Rectal smooth muscle tissue (tissue), 1 donor: ENCODE measurements around the gene EPS8L3.
A peak's percentile ranks its signal among the peaks of the same experiment; 100 is the strongest.
"Not testable (repeated sequence)": the region's sequence is repeated elsewhere in the genome, so short reads cannot be mapped to it uniquely, and the experiment has no call there.

Experiments
- H3K27ac ChIP-seq: one replicate; pipeline ENCODE4 v1.7.0; 2013; ENCODE audit warnings: low read depth, low read length, inconsistent platforms
- H3K27me3 ChIP-seq: one replicate; pipeline ENCODE4 v1.7.0; 2013; ENCODE audit warnings: low read length; ENCODE audit not compliant: control insufficient read depth, insufficient read depth
- H3K36me3 ChIP-seq: one replicate; pipeline ENCODE4 v1.7.0; 2013; ENCODE audit warnings: low read length; ENCODE audit not compliant: control insufficient read depth, insufficient read depth
- H3K4me1 ChIP-seq: one replicate; pipeline ENCODE4 v1.7.0; 2013; ENCODE audit warnings: low read length; ENCODE audit not compliant: control insufficient read depth, insufficient read depth
- H3K4me3 ChIP-seq: one replicate; pipeline ENCODE4 v1.7.0; 2013; ENCODE audit warnings: low read length
- H3K9ac ChIP-seq: one replicate; pipeline ENCODE4 v1.7.0; 2013; ENCODE audit warnings: low read length

The EPS8L3 gene

DNA sequence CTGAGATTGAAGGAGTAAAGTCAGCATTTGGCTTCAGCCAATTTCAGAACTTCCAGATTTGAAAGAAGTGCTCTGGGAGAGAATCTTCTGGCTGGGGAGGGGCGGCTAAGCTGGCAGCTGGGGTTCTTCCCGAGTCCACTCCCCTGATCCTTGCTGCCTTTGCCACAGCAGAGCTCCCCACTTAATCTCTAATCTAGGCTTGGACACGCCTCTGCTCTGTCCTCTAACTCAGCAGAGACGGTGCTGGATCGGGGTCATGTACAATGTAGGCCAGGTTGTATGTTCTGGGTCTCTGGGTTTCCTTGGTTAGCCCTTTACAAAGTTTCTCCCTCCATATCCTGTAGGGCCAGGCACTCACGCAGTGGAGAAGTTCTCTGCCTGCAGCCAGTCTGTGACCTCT lies 12.8 kb downstream of the EPS8L3 start:
- H3K4me3 ChIP-seq, result no peak overlapping the region
- no peaks in the 10 kb centered on the region for H3K4me1 ChIP-seq
- H3K36me3 ChIP-seq, result peaks cover 3% of the 10 kb centered on the region
- H3K27ac ChIP-seq, result no peak overlapping the region
- H3K9ac ChIP-seq, result no peak overlapping the region
- H3K27me3 ChIP-seq, result no peaks in the 10 kb centered on the region

DNA sequence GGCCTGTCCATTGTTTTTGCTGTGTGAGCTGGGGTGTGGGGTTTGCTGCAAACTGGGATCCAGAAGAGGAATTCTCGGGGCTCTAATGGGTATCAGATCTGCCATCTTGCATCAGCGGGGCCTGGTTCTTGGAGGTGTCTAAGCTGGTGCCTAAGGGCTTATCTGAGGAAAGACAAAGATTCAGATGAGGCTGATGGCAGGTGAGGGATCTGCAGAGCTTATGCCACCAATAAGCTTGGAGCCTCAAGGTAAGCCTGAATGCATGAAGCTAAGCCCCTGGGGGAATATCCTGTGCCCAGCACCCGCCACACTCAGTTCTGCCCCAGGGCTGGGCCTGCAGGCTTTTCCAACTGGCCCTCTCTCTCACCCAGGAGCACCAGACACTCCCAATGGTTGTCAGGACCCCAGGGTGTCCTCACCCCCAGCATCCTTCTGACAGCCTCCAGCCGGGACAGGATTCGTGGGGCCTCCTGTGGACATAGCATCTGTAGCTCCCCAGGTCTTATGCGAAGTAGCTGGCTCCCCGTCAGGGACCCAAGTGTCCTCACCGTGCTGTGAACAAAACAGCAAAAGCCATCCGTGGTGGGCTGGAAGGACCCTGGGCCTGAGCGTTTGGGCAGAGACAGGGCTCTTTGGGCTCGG lies 13.4 kb downstream of the EPS8L3 start:
- H3K4me1 ChIP-seq, result no peaks in the 10 kb centered on the region
- no peak overlapping the region for H3K27ac ChIP-seq
- no peaks in the 10 kb centered on the region for H3K27me3 ChIP-seq
- no peak overlapping the region for H3K9ac ChIP-seq
- H3K36me3 ChIP-seq, result peaks cover 3% of the 10 kb centered on the region
- H3K4me3 ChIP-seq, result no peak overlapping the region

DNA sequence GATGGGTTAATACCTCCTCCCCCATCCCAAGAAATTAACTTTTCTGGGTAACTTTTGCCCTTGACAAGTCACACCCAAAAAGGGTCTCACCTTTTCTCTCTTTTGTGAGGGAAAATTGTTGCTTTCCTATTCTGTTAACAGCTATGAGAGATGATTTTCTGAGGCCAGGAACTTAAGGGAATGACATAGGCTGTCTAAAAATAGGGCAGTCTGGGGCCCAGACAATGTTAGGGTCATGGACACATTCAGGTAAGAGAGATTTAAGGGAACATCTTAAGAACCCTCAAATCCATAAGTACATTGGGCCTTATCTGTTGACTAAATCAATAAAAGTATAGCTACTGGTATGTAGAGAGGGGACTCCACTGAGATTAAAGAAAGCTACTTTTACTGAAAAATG lies 14.5 kb downstream of the EPS8L3 start:
- H3K27ac ChIP-seq, result no peak overlapping the region
- no peaks in the 10 kb centered on the region for H3K4me1 ChIP-seq
- no peak overlapping the region for H3K4me3 ChIP-seq
- H3K9ac ChIP-seq, result no peak overlapping the region
- H3K36me3 ChIP-seq, result peaks cover 3% of the 10 kb centered on the region
- H3K27me3 ChIP-seq, result no peaks in the 10 kb centered on the region

DNA sequence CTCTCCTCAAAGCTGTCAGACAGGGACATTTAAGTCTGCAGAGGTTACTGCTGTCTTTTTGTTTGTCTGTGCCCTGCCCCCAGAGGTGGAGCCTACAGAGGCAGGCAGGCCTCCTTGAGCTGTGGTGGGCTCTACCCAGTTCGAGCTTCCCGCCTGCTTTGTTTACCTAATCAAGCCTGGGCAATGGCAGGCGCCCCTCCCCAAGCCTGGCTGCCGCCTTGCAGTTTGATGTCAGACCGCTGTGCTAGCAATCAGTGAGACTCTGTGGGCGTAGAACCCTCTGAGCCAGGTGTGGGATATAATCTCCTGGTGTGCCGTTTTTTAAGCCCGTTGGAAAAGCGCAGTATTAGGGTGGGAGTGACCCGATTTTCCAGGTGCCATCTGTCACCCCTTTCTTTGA lies 15.4 kb downstream of the EPS8L3 start:
- not testable (repeated sequence) for H3K27ac ChIP-seq, H3K4me3 ChIP-seq, H3K9ac ChIP-seq, H3K4me1 ChIP-seq, H3K36me3 ChIP-seq, H3K27me3 ChIP-seq

DNA sequence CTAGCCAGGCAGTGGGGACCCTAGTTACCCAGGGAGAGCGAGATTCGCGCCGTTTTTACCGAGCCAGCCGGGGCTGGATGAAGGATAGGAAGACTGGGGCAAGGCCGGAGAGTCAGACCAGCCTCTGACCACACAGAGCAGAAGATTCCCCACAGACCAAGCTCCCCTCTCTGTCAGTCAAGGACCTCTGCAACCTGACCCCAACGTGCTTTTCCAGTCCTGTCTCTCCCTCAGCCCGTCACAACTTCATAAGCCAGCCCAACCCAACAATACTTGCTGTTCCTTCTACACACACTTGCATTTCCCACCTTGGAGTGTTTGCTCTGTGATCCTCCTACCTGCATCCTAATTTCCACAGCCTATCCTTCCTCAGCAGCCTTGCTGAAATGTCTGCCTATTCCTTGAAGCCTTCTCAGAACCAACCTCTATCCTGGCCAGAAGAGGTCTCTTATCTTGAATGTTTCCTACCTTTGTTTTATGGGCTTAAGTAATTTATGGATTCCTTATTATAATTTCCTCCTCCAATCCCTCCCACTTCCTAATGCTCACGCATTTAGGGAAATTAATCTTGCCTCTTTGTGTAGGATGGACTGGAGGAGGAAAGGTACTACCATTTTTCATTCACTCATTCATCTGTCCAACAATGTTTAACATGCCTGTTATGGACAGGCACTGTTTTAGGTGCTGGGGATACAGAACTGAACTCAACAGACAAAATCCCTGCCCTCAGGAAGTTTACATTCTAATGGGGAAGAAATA lies 22.9 kb downstream of the EPS8L3 start, which contains the start of gene GSTM3:
Gene GSTM3 (minus strand): TSS at position 424 of the 759 bp plus-strand sequence. CDS start 751 bp downstream, outside the sequence.
- Histone ChIP-seq H3K27me3 (no peaks in the 10 kb centered on the region), H3K4me1 (peaks cover 4% of the 10 kb centered on the region), H3K27ac (peak within 1 kb of the TSS; percentile 83), H3K4me3 (peak within 1 kb of the TSS; percentile 88), H3K9ac (peak within 1 kb of the TSS; percentile 10), H3K36me3 (peaks cover 4% of the 10 kb centered on the region)

DNA sequence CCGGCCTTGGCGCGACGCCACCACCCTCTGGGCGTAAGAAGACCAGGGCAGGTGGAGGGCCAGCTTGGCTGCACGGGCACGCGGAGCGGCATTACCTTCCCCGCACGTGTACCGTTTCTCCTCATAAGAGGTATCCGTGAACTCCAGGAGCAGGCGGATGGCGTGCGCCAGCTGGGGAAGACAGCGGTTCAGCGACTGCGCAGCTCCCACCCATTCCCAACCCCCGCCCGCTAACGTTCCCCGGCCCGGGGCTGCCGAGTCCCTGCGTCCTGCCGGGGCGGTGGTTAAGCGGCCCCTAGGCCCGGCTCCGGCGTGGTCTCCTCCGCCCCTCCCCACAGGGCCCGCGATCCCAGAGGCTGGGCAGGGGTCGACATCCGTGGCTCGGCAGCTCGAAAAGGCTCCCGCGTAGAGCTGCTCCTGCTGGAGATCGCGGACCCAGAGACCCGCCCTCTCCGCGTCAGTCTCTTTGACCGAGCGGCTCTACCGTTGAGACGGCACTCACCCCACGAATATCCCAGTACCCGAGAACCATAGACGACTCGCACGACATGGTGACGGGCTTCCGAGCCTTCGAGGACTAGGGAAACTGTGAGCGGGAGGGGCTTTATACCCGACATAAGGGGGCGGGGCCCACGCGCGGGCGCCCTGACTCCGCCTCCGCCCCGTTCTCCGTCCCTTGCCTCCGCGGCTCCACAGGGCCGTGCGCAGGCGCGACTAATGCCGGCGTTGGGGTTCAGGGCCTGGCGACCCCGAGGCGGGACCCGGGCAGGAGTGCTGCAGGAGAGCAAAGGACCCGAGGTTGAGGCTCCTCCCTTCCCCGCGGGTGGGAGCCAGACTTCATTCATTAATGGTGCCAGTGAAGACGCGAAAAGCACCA lies 23.7 kb downstream of the EPS8L3 start:
- Histone ChIP-seq H3K27me3 (no peaks in the 10 kb centered on the region), H3K4me3 (peak overlapping the region; percentile 88), H3K27ac (peak overlapping the region; percentile 83), H3K36me3 (peaks cover 4% of the 10 kb centered on the region), H3K9ac (peak overlapping the region; percentile 60), H3K4me1 (peaks cover 4% of the 10 kb centered on the region)

DNA sequence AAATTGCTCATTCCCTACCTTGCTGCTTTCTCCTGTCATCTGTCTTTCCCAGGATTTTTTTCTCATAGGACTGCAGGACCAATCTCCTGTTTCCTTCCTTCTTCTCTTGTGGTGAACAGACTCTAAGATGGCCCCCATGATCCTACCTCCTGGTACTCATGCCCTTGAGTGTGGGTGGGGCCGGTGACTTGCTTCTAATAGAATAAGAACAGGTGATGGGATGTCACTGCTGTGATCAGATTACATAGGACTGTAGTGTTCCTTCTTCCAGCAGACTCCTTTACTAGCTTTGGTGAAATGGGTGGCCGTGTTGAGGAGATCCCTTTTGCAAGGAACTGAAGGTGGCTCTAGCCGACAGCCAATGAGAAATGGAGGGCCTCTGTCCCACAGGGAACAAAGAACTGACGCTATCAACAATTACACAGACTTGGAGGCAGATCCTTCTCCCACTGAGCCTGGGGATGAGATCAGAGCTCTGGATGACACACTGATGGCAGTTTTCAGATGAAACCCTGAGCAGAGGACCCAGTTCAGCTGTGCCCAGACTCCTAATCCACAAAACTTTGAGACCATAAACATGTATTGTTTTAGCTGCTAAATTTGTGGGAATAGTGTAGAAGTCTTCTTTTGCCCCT lies 30.4 kb downstream of the EPS8L3 start:
- no peak overlapping the region for H3K27ac ChIP-seq
- H3K36me3 ChIP-seq, result peaks cover 11% of the 10 kb centered on the region
- H3K4me1 ChIP-seq, result no peaks in the 10 kb centered on the region
- no peaks in the 10 kb centered on the region for H3K27me3 ChIP-seq
- no peak overlapping the region for H3K4me3 ChIP-seq
- no peak overlapping the region for H3K9ac ChIP-seq

DNA sequence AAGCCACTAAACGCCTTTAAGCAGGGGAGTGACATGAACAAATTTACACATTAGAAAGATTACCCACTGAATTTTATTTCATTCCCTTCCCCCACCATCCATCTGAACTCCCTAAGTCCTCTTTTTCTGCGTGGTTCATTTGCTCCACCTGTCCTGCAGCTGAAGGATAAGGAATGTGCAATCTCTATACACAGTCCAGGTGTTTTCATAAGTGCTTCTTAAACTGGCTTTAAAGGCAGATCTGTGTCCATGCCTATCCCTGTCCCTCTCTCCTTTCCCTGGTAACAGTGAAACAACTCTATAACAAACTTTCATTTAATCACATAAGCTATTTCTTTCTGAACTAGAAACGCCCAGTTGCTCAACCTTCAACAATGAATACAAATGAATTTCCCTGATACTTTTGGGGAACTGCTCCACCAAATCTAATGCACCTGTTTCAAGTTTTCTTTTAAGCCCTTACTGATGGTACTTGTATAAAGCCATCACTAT lies 31.3 kb downstream of the EPS8L3 start:
- Histone ChIP-seq H3K4me1 (no peaks in the 10 kb centered on the region), H3K27me3 (no peaks in the 10 kb centered on the region), H3K27ac (no peak overlapping the region), H3K4me3 (no peak overlapping the region), H3K36me3 (peaks cover 11% of the 10 kb centered on the region), H3K9ac (no peak overlapping the region)

DNA sequence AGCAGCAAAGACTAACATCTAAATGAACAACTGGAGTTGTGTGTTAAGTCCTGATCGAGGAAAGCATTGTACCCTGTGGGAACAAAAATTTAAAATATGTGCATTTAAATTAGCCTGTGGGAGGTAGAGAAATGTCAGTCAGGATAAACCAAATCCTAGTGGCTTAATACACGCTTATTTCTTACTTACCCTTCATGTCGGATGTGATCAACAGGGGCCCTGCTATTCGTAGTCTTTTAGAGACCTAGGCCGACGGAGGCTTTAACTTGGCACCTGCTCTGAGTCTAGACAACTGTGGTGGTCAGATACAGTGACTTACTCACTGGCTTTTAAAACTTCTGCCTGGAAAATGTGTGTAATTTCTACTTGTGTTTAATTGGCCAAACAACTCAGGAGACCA lies 33.1 kb downstream of the EPS8L3 start:
- H3K4me1 ChIP-seq, result no peaks in the 10 kb centered on the region
- H3K4me3 ChIP-seq, result no peak overlapping the region
- no peak overlapping the region for H3K27ac ChIP-seq
- peaks cover 6% of the 10 kb centered on the region for H3K36me3 ChIP-seq
- no peak overlapping the region for H3K9ac ChIP-seq
- no peaks in the 10 kb centered on the region for H3K27me3 ChIP-seq

DNA sequence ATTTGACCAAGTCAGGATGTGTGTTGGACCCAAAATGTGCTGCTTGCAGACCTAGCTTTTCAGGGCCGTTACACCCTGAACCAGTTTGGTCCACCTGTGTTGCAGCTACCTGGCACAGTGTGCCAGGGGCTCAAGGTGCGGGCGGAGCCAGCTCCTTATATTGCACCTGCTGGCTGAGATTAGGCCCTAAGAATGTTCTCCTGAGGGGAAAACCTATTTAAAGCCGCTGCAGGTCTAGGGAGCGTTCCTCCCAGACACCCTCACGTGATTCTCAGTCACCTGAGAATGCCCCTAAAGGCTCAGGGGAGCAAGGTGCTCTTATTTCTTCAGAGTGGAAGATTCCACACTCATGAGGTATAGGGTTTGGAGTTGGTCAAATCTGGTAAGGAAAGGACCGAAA lies 34.9 kb downstream of the EPS8L3 start:
- Histone ChIP-seq H3K9ac (no peak overlapping the region), H3K27ac (no peak overlapping the region), H3K27me3 (no peaks in the 10 kb centered on the region), H3K4me3 (no peak overlapping the region), H3K4me1 (no peaks in the 10 kb centered on the region), H3K36me3 (peaks cover 4% of the 10 kb centered on the region)

DNA sequence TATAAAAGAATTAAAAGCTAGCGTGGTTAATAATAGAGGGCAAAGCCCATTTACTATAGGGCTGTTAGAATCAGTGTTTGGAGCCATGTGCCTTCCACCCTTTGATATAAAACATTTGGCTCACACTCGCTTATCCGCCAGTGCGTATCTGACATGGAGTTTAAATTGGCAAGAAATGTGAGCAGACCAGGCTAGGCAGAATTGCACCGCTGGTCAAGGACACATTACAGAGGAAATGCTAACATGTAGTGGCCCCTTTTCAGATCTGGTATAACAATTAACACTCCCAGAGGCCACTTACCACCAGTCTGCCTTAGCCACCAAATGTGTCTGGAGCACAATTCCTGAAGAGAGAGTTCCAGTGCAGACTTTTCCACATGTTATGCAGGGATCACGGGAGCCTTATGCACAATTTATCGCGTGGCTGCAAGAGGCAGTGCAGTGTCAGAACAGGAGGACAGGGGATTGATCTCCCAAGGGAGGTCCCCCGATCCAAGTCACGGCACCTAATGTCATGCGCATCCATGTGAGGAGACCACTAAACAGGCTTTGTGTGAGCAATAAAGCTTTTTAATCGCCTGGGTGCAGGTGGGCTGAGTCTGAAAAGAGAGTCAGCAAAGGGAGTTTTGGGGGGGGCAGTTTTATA lies 36.9 kb downstream of the EPS8L3 start:
- Histone ChIP-seq H3K27ac (no peak overlapping the region), H3K9ac (no peak overlapping the region), H3K27me3 (no peaks in the 10 kb centered on the region), H3K4me1 (peaks cover 2% of the 10 kb centered on the region), H3K36me3 (no peaks in the 10 kb centered on the region), H3K4me3 (no peak overlapping the region)
